ENCODE data around the gene DRD4.

DNA sequence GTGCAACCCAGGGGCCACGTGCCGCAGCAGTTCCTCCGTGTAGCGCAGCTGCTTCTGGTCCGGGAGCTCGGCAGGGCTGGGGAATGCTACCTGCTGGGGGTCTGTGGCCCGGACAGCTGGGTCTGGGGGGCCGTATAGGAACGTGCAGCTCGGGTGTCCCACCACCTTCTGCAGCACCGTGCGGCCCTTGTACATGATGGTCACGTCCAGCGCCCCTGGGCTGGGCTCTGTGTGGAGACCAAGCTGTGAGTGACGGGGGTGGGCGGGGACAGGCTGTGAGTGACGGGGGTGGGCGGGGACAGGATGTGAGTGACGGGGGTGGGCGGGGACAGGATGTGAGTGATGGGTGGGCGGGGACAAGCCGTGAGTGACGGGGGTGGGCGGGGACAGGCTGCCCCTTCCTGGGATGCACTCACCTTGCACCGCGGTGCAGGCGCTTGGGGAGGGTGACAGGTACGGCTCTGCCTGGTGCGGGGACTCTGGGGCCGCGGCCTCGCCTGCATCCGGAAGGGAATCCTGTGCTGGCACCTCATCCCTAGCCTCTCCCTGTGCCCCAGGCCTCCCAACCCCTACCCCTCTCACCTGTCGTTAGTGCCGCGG, 23.6 kb upstream of the DRD4 start:
- TF ChIP-seq EZH2 (IDR thresholded peaks at IDR 0.05) (no peak), POLR2AphosphoS5 (IDR thresholded peaks at IDR 0.05; ENCODE audit: borderline replicate concordance, low read depth, low read length) (no peak), FOXP2 (optimal IDR thresholded peaks at IDR 0.05; ENCODE audit: control extremely low read depth, extremely low read length, insufficient read depth) (no peak)
